Tibial nerve (tissue), 4 donors: ENCODE measurements around the gene LRRC4C.

Source experiments
- CTCF ChIP-seq, 5 experiments: fragments of 200-600 bp in 3 of 5; fragments of 450-650 bp in 2 of 5; sonication (generic) in 3 of 5; IDR thresholded peaks; one replicate each; pipeline ENCODE4 v1.5.1; 2016 to 2019; ENCODE audit warnings: antibody characterized with exemption in 5 of 5, mild to moderate bottlenecking in 3 of 5, moderate library complexity in 2 of 5
- EP300 ChIP-seq, 2 donors: sonication (generic); formaldehyde crosslinking; IDR thresholded peaks; one replicate each; pipeline ENCODE4 v1.6.1; 2017; ENCODE audit warnings: antibody characterized with exemption in 2 of 2, mild to moderate bottlenecking in 1 of 2
- POLR2A ChIP-seq, 2 donors: fragments of 450-650 bp; IDR thresholded peaks; one replicate each; pipeline ENCODE4 v1.6.1; 2017; ENCODE audit warnings: antibody characterized with exemption in 2 of 2, mild to moderate bottlenecking in 2 of 2, moderate library complexity in 2 of 2

- TF ChIP-seq CTCF (IDR thresholded peaks at IDR 0.05) (no peak), POLR2A (IDR thresholded peaks at IDR 0.05) (no peak), EP300 (IDR thresholded peaks at IDR 0.05) (no peak)
Observed at GRCh38 chr11:40104941-40105550, 1354.4 kb downstream of the LRRC4C start.
